IMR-90 (cell line): ENCODE measurements around the gene FNTB. TPM values are rescaled to one million over a fixed set of nuclear protein-coding genes. Genes with fewer than 3 reads are reported as not detected.

ENCODE experiments used
- ATAC-seq: fragments of 200-7000 bp; cut with Tn5 transposase; 2 replicates; pipeline ENCODE4 v1.9.1; 2020; ENCODE audit warnings: low read depth, mild to moderate bottlenecking, moderate library complexity
- BruUV-seq: library from RNA; stranded (reverse); fragments of 400-500 nt; replicated peaks from 2 replicates; lab custom pipeline; 2021; lab: Mats Ljungman, UMichigan
- CTCF ChIA-PET: fragments of 300-600 bp; formaldehyde crosslinking; extraction: SDS; loops from one replicate; lab custom pipeline; 2021; ENCODE audit warnings: antibody characterized with exemption; lab: Yijun Ruan, JAX
- POLR2A ChIA-PET: fragments of 300-600 bp; sonication (Branson Sonifier 250); formaldehyde crosslinking; loops from one replicate; lab custom pipeline; 2022; ENCODE audit warnings: antibody characterized with exemption; ENCODE audit not compliant: unreplicated experiment; lab: Charles Lee
- DNase-seq: peaks from one replicate; pipeline ENCODE4 v3.0.0; 2013
- H2AFZ ChIP-seq: replicated peaks from 2 replicates; pipeline ENCODE3; 2013; ENCODE audit warnings: low read length, mild to moderate bottlenecking; ENCODE audit not compliant: poor library complexity
- H2AK5ac ChIP-seq: 2 replicates; pipeline ENCODE4 v1.6.1; 2013; ENCODE audit warnings: low read depth, low read length, inconsistent platforms
- H2AK9ac ChIP-seq: replicated peaks from 2 replicates; pipeline ENCODE3; 2013; ENCODE audit warnings: mild to moderate bottlenecking, low read depth, low read length, moderate library complexity; ENCODE audit not compliant: poor library complexity
- H2BK120ac ChIP-seq: 2 replicates; pipeline ENCODE4 v1.6.1; 2013; ENCODE audit warnings: low read depth, low read length, inconsistent platforms
- H2BK15ac ChIP-seq: 3 replicates; pipeline ENCODE4 v1.6.1; 2013; ENCODE audit warnings: low read depth, low read length, inconsistent platforms
- H2BK20ac ChIP-seq: 2 replicates; pipeline ENCODE4 v1.6.1; 2013; ENCODE audit warnings: low read depth, mild to moderate bottlenecking, inconsistent platforms, low read length, moderate library complexity
- H2BK5ac ChIP-seq: 2 replicates; pipeline ENCODE4 v1.6.1; 2013; ENCODE audit warnings: mild to moderate bottlenecking, low read depth, low read length, inconsistent platforms; ENCODE audit not compliant: poor library complexity, severe bottlenecking
- H3K14ac ChIP-seq: replicated peaks from 2 replicates; pipeline ENCODE4 v1.6.1; 2013; ENCODE audit warnings: low read depth, low read length, inconsistent platforms
- H3K18ac ChIP-seq: 2 replicates; pipeline ENCODE4 v1.6.1; 2013; ENCODE audit warnings: low read depth, low read length, control low read depth
- H3K23ac ChIP-seq: 2 replicates; pipeline ENCODE4 v1.6.1; 2013; ENCODE audit warnings: low read depth, low read length, inconsistent platforms
- H3K27ac ChIP-seq: 2 replicates; pipeline ENCODE4 v1.5.1; 2013; ENCODE audit warnings: mild to moderate bottlenecking, control low read depth, low read length; ENCODE audit not compliant: insufficient read depth
- H3K27me3 ChIP-seq: 2 replicates; pipeline ENCODE4 v1.6.1; 2013; ENCODE audit warnings: low read length; ENCODE audit not compliant: control insufficient read depth, insufficient read depth
- H3K36me3 ChIP-seq: 2 replicates; pipeline ENCODE4 v1.6.1; 2013; ENCODE audit warnings: low read length, mixed read lengths; ENCODE audit not compliant: control insufficient read depth, insufficient read depth
- H3K4ac ChIP-seq: 2 replicates; pipeline ENCODE4 v1.6.1; 2013; ENCODE audit warnings: low read depth, low read length, inconsistent platforms
- H3K4me1 ChIP-seq: 2 replicates; pipeline ENCODE4 v1.6.1; 2013; ENCODE audit warnings: low read length, mixed read lengths; ENCODE audit not compliant: control insufficient read depth, insufficient read depth
- H3K4me2 ChIP-seq: 2 replicates; pipeline ENCODE4 v1.6.1; 2013; ENCODE audit warnings: low read depth, mild to moderate bottlenecking, control low read depth, low read length, moderate library complexity
- H3K4me3 ChIP-seq: 2 replicates; pipeline ENCODE4 v1.5.1; 2013; ENCODE audit warnings: low read depth, mild to moderate bottlenecking, control low read depth, low read length, moderate library complexity; ENCODE audit not compliant: insufficient read depth
- H3K56ac ChIP-seq: 2 replicates; pipeline ENCODE4 v1.6.1; 2013; ENCODE audit warnings: low read length, inconsistent platforms; ENCODE audit not compliant: insufficient read depth; ENCODE audit errors: extremely low read depth
- H3K79me1 ChIP-seq, 2 experiments: 2 replicates each; pipeline ENCODE4 v1.6.1; 2013; ENCODE audit warnings: low read length in 2 of 2, inconsistent platforms in 1 of 2, low read depth in 1 of 2
- H3K9ac ChIP-seq: 2 replicates; pipeline ENCODE4 v1.6.1; 2013; ENCODE audit warnings: low read depth, low read length, control low read depth
- H3K9me1 ChIP-seq: 2 replicates; pipeline ENCODE4 v1.6.1; 2013; ENCODE audit warnings: low read length, inconsistent platforms; ENCODE audit not compliant: insufficient read depth
- H3K9me3 ChIP-seq: 2 replicates; pipeline ENCODE4 v1.6.1; 2013; ENCODE audit warnings: low read length; ENCODE audit not compliant: control insufficient read depth, insufficient read depth
- H4K20me1 ChIP-seq: 2 replicates; pipeline ENCODE4 v1.6.1; 2013; ENCODE audit warnings: low read length, inconsistent platforms; ENCODE audit not compliant: insufficient read depth
- H4K5ac ChIP-seq: 2 replicates; pipeline ENCODE4 v1.6.1; 2013; ENCODE audit warnings: mild to moderate bottlenecking, low read depth, low read length, control low read depth
- H4K8ac ChIP-seq, 2 experiments: 2 replicates each; pipeline ENCODE4 v1.6.1; 2013; ENCODE audit warnings: low read depth in 2 of 2, low read length in 2 of 2, control low read depth in 1 of 2, inconsistent platforms in 1 of 2
- H4K91ac ChIP-seq: 2 replicates; pipeline ENCODE4 v1.6.1; 2013; ENCODE audit warnings: low read depth, low read length, inconsistent platforms; ENCODE audit not compliant: insufficient read depth
- FOS ChIP-seq: fragments of 150-350 bp; IDR thresholded peaks from 2 replicates; pipeline ENCODE4 v1.6.1; 2016; ENCODE audit warnings: low read depth, low read length
- MXI1 ChIP-seq: IDR thresholded peaks from 2 replicates; pipeline ENCODE4 v1.6.1; 2012; ENCODE audit warnings: low read depth, mild to moderate bottlenecking, low read length, moderate library complexity, borderline replicate concordance
- RAD21 ChIP-seq: IDR thresholded peaks from 2 replicates; pipeline ENCODE4 v1.6.1; 2012; ENCODE audit warnings: low read length, improper control_type of control experiment
- WGBS, 2 experiments: methylation state at CpG; one replicate each; pipeline versions ENCODE4 v1.1.5 to v1.1.7; 2013; ENCODE audit warnings: missing lambda C conversion rate in 2 of 2; ENCODE audit not compliant: insufficient read length in 1 of 2; ENCODE audit errors: extremely low coverage in 2 of 2; 5-methylcytosine and 5-hydroxymethylcytosine counted together
- dilution Hi-C: fragments of 300-500 bp; cut with HindIII; formaldehyde crosslinking; loops from one replicate; pipeline ENCODE4 v1.14.3; 2018; ENCODE audit warnings: low sequenced_read_pairs; ENCODE audit not compliant: unreplicated experiment
- in situ Hi-C: fragments of 300-500 bp; cut with MboI; formaldehyde crosslinking; loops from 3 replicates; pipeline ENCODE4 v1.14.3; 2019; ENCODE audit warnings: low sequenced_read_pairs, inconsistent platforms, mixed read lengths
- intact Hi-C: fragments of 100-400 bp; cut with micrococcal nuclease; formaldehyde crosslinking; loops from 2 replicates; pipeline ENCODE4 v1.10.0; 2022
- polyA plus RNA-seq, 3 experiments: library from polyadenylated mRNA; depleted of rRNA; stranded (reverse); fragments of >200 nt; gene quantifications; 2 replicates each; pipeline ENCODE4 v1.2.3, GENCODE V29; 2012; ENCODE audit warnings: low replicate concordance in 1 of 3
- total RNA-seq: library from RNA; depleted of rRNA; stranded (reverse); fragments of >200 nt; gene quantifications from 2 replicates; pipeline ENCODE4 v1.2.3, GENCODE V29; 2012
- TF ChIP-seq, protein P1 (sequence below): fragments of 150-350 bp; IDR thresholded peaks from 2 replicates; pipeline ENCODE4 v1.6.1; 2016; ENCODE audit warnings: low read depth, mild to moderate bottlenecking, low read length, moderate library complexity, borderline replicate concordance
- TF ChIP-seq, protein P2 (sequence below): conservative IDR thresholded peaks from 2 replicates; pipeline ENCODE4 v1.5.1; 2012; ENCODE audit warnings: mild to moderate bottlenecking, low read depth, low read length, improper control_type of control experiment

Gene FNTB
- total and polyA plus RNA-seq, 2 of the 4 experiments (the other 2 are of a cell fraction), result 9.9 to 18.5 TPM

DNA sequence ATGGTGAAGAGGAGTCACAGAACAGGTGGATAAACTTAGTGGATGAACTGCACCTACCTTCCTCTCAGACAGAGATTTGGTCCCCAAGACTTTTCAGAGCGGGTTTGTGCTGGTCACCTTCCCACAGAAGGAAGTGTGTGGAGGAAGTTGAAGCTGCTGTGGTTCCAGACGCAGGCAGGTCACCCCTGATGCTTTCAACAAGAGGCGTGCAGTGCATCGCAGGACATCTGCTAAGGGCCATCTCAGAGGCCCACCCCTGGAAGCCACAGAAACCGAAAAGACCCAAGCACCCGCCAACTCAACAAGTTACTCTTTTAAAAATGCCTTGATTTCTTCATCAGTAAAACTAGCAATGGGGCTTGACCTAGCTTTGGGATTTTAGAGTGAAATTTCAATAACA, 43.1 kb upstream of the FNTB start:
- Histone ChIP-seq H3K9ac (no peak overlapping the region), H4K8ac (no peak overlapping the region), H4K5ac (no peak overlapping the region), H4K20me1 (no peaks in the 10 kb centered on the region; the same call in 1 of the 2 replicates), H3K27ac (no peak overlapping the region), H2AFZ (no peak overlapping the region), H3K9me1 (peaks cover 4% of the 10 kb centered on the region; the same call in 1 of the 2 replicates), H3K27me3 (no peaks in the 10 kb centered on the region), H3K4me1 (no peaks in the 10 kb centered on the region), H2BK15ac (no peak overlapping the region), H3K9me3 (no peaks in the 10 kb centered on the region), H3K4me3 (no peak overlapping the region), H3K4ac (no peak overlapping the region), H2AK9ac (no peak overlapping the region), H3K4me2 (no peak overlapping the region), H3K23ac (no peak overlapping the region), H2BK120ac (no peak overlapping the region), H4K91ac (no peak overlapping the region), H2BK20ac (no peak overlapping the region), H3K56ac (no peak overlapping the region), H3K36me3 (peaks cover 21% of the 10 kb centered on the region), H2AK5ac (no peak overlapping the region), H3K14ac (no peak overlapping the region), H2BK5ac (no peak overlapping the region), H3K79me1 (no peaks in the 10 kb centered on the region; a peak in 1 of 4 replicates), H3K18ac (no peak overlapping the region)
- BruUV-seq, result no TSS peak
- TF ChIP-seq, protein P1, sequence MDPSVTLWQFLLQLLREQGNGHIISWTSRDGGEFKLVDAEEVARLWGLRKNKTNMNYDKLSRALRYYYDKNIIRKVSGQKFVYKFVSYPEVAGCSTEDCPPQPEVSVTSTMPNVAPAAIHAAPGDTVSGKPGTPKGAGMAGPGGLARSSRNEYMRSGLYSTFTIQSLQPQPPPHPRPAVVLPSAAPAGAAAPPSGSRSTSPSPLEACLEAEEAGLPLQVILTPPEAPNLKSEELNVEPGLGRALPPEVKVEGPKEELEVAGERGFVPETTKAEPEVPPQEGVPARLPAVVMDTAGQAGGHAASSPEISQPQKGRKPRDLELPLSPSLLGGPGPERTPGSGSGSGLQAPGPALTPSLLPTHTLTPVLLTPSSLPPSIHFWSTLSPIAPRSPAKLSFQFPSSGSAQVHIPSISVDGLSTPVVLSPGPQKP, result no peak
- TF ChIP-seq RAD21 (no peak), FOS (no peak), MXI1 (no peak)
- TF ChIP-seq, protein P2, sequence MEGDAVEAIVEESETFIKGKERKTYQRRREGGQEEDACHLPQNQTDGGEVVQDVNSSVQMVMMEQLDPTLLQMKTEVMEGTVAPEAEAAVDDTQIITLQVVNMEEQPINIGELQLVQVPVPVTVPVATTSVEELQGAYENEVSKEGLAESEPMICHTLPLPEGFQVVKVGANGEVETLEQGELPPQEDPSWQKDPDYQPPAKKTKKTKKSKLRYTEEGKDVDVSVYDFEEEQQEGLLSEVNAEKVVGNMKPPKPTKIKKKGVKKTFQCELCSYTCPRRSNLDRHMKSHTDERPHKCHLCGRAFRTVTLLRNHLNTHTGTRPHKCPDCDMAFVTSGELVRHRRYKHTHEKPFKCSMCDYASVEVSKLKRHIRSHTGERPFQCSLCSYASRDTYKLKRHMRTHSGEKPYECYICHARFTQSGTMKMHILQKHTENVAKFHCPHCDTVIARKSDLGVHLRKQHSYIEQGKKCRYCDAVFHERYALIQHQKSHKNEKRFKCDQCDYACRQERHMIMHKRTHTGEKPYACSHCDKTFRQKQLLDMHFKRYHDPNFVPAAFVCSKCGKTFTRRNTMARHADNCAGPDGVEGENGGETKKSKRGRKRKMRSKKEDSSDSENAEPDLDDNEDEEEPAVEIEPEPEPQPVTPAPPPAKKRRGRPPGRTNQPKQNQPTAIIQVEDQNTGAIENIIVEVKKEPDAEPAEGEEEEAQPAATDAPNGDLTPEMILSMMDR, result no peak
- POLR2A ChIA-PET, result no interaction called here
- dilution Hi-C loops, result no loop called here
- intact Hi-C loops, result no loop called here
- WGBS, 2 experiments, result no CpG with 5 or more reads among the region's 6 CpGs
- CTCF ChIA-PET, result no interaction called here
- no peak for ATAC-seq
- no peak for DNase-seq
- in situ Hi-C loops, result no loop called here
